Measurements from ENCODE around the gene C10orf90.

DNA sequence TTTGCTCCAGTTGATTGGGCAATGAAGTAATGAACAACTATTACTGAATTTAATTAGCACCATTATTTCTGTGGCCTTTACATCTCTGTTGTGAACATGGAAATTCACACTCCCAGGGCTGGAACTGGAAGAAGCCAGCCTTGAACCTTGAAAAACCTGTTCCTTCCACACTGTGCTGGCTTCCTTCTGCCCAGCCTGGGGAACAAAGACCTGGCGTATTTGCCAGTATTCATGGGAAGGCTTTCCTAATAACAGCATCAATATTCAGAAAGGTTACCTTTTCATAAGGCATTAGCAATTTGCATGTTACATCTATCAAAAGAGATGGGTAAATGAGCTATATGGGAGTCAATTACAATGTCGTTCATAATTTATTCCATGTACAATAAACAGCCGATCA lies 1.3 kb downstream of the C10orf90 start:
- TF ChIP-seq POLR2AphosphoS5 (IDR thresholded peaks at IDR 0.05; ENCODE audit: low read depth, low read length): no peak
- TF ChIP-seq, protein P1, sequence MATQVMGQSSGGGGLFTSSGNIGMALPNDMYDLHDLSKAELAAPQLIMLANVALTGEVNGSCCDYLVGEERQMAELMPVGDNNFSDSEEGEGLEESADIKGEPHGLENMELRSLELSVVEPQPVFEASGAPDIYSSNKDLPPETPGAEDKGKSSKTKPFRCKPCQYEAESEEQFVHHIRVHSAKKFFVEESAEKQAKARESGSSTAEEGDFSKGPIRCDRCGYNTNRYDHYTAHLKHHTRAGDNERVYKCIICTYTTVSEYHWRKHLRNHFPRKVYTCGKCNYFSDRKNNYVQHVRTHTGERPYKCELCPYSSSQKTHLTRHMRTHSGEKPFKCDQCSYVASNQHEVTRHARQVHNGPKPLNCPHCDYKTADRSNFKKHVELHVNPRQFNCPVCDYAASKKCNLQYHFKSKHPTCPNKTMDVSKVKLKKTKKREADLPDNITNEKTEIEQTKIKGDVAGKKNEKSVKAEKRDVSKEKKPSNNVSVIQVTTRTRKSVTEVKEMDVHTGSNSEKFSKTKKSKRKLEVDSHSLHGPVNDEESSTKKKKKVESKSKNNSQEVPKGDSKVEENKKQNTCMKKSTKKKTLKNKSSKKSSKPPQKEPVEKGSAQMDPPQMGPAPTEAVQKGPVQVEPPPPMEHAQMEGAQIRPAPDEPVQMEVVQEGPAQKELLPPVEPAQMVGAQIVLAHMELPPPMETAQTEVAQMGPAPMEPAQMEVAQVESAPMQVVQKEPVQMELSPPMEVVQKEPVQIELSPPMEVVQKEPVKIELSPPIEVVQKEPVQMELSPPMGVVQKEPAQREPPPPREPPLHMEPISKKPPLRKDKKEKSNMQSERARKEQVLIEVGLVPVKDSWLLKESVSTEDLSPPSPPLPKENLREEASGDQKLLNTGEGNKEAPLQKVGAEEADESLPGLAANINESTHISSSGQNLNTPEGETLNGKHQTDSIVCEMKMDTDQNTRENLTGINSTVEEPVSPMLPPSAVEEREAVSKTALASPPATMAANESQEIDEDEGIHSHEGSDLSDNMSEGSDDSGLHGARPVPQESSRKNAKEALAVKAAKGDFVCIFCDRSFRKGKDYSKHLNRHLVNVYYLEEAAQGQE (IDR thresholded peaks at IDR 0.05; ENCODE audit: insufficient read depth in 1 of 2, low read depth in 2 of 2, low read length in 2 of 2): no peak
- no peak for TF ChIP-seq TAF1 (IDR thresholded peaks at IDR 0.05; ENCODE audit: borderline replicate concordance, insufficient read depth, low read length)
- TF ChIP-seq SIN3A (IDR thresholded peaks at IDR 0.05; ENCODE audit: borderline replicate concordance, insufficient read depth, low read length): no peak
- no peak for TF ChIP-seq FOXP2 (optimal IDR thresholded peaks at IDR 0.05; ENCODE audit: borderline replicate concordance, extremely low read depth, extremely low read length, insufficient read depth)
